CD4-positive, alpha-beta T cell treated with Interferon gamma for 1 hour (primary cell): Measurements from ENCODE around the gene CCDC9B.
A peak's percentile ranks its signal among the peaks of the same experiment; 100 is the strongest.

Experiments used
- DNase-seq: peaks from one replicate; pipeline ENCODE4 v3.0.0-alpha.2; 2020

The CCDC9B gene

DNA sequence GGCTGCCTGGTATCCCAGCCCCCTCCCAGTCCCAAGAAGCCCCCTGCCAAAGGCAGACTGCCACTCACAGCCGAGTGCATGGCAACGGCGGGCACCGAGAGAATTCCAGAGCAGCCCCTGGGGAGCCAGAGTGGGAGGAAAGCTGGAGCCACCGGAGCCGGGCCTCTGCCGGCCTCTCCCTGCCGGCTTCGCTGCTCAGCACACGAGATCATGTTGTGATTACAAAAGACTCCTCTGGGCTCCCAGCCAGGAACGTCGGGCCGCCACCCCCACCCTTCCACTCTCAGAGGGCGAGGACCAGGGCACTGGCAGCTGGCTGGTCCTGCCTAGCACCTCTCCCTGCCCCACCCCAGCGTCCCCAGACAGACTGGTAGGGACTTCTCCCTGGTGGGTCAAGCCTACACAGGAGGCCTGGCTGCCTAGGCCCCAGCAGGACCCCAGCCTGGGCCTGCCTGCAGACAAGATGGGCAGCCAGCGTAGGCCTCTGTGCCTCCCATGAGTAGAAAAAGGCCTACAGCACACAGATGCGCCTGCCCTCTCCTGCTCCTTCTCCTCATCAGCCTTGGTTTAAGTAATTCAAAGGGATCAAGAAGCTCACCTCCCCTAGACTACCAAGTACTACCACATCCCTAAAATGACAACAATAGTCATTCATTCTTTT lies at the start of gene CCDC9B:
TSS of gene CCDC9B (minus strand) at position 200 of the 661 bp plus-strand sequence. CDS start at position 80, 120 bp downstream.
- no peak for DNase-seq

DNA sequence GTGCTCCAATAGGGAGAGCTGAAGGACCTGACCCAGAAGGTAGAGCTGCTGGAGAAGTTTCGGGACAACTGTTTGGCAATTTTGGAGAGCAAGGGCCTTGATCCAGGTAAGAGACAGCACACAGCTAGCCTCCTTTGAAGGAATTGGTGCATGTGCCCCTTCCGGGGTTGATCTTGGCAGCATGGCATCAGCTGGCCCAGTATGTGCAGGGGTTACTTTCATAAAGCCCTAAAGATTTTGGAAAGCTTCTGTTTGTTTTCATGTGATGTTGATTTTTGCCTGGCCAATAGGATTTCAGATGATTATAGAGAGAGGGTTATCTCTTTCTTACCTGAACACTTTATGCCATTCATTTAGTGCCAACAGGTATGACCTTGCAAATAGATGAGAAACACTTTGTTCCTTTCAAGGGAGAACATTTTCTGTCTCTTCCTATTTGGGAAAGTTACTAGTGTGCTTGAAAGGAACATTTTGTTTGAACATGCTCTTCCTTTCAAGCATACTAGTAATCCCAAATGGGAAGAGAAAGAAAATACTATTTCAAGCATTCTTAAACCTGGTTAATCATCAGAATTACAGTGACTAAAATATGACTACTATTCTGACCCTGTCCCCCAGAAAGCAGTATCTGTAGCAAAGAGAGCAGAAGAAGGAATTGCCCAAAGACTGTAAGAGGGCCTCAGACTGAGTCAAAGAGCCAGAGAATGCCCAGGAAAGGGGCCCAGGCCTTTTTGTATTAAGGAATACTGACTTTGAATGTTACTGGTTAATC lies 49.3 kb upstream of the CCDC9B start:
- no peak for DNase-seq

DNA sequence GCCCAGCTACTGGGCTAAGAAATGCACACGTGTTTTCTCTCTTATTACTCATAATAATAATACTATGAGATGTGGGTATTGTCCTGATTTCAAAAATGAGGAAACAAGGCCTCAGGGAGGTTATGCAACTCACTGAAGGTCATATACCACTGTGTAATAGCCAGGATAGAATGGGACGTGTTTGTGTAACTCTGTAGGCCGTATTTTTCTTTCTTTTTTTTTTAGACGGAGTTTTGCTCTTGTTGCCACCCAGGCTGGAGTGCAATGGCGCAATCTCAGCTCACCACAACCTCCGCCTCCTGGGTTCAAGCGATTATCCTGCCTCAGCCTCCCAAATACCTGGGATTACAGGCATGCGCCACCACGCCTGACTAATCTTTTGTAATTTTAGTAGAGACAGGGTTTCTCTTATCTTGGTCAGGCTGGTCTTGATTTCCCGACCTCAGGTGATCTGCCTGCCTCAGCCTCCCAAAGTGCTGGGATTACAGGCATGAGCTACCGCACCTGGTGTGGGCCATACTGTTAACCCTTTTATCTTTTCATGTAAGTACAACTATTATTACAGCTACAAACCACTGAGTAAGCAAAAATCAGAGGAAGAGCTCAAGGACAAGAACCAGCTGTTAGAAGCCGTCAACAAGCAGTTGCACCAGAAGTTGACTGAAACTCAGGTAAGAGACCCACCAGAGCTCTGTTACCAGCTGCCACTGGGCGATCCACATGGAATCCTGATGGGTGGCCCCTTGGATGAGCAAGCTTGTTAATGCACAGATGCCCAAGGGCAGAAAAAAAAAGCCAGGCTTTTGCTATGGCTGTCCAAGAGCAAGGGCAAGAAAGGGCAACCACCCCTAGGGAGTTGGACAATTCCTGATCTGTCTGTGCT lies 48.4 kb upstream of the CCDC9B start:
- DNase-seq, result peak; percentile 25

DNA sequence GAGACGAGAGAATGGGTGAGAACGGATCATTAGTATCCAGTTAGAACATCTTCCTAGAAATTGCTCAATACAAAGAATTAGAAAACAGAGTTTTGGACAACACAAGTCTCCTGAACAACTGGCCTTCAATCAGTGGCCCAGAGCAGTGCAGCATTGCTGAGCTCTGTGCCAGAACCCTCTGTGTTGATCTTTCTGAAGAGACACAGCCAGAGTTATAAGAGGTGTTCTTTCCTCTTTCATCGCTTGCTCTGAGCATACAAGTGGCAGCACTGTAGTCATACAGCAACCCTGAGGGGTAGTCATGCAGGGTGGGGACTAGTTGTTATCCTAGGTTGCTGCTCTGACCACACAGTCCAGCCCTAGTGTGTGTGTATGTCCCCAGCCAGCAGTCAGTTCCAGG lies 45.7 kb upstream of the CCDC9B start:
- DNase-seq, result no peak

DNA sequence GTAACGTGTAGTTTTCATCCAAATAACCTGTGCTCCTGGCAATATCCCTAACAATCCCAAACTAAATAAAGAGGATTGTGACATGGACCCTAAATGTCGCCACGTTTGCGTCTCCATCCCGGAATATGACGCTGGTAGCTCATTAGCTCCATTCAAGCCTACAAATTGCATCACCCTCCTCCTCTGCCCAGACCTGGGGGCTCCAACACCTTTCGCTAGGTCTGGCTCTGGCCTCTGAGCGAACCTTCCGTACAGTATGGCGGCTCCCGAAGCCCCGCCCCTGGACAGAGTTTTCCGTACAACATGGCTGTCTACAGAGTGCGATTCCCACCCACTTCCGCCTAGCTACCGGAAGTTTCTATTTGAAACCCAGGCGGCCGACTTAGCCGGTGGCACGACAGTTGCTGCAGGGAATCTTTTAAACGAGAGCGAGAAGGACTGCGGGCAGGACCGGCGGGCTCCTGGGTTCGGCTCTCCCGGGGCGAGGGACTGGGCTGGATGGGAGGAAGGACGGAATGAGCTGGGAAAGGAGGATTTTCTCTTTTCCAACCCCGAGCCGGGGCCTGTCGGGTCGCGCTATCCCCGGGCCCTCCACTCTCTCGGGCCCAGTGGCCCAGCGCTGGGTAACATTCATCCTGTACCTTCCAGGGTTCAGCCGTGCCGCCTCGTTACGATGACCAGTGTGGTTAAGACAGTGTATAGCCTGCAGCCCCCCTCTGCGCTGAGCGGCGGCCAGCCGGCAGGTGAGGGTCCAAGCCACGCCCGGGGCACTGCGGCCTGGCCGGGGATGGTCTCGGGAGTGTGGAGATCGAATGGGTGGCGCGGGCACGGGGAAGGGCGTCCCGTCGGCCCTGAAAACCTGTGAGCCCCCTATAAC lies 42.1 kb upstream of the CCDC9B start, which contains the start of gene KNSTRN:
TSS of gene KNSTRN (plus strand) at position 142 of the 877 bp plus-strand sequence. CDS start at position 257, 115 bp downstream.
- DNase-seq, result peak; percentile 91

DNA sequence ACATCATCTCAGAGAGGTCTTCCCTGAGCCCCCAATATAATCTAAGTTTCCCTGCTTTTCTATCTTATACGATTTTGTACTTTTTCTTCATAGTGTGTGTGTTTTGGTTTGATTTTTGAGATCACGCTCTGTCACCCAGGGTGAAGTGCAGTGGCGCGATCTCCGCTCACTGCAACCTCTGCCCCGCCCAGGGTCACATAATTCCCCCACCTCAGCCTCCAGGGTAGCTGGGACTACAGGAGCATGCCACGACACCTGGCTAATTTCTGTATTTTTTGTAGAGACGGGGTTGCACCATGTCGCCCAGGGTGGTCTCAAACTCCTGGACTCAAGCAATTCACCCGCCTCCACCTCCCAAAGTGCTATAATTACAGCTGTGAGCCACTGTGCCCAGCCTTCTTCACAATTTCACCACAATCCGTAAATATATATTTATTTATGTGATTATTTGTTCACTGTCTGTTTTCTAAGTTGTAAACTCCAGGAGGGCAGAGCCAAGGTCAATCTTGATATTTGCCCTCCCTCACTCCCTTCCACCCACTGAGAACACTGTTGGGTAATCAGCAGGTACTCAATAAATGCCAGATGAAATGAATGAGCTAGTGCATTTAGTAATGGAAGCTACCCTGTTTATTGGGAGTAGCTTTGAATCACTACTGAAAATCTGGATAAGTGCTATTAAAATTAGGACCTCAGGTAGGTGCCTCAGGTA lies 41.2 kb upstream of the CCDC9B start:
- no peak for DNase-seq

DNA sequence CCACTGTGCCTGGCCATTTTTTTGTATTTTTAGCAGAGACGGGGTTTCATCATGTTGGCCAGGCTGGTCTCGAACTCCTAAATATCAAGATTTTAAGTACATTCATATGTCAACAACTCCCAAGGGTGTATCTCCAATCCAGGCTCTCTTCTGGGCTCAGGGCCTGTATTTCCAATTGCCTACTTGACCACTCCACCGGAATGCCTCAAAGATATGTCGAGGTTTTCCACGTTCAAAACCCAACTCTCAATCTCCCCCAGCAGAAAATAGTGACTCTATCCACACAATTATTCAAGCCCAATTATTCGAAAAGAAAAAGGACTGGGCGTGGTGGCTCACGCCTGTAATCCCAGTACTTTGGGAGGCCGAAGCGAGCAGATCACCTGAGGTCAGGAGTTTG lies 39.9 kb upstream of the CCDC9B start:
- DNase-seq, result no peak

DNA sequence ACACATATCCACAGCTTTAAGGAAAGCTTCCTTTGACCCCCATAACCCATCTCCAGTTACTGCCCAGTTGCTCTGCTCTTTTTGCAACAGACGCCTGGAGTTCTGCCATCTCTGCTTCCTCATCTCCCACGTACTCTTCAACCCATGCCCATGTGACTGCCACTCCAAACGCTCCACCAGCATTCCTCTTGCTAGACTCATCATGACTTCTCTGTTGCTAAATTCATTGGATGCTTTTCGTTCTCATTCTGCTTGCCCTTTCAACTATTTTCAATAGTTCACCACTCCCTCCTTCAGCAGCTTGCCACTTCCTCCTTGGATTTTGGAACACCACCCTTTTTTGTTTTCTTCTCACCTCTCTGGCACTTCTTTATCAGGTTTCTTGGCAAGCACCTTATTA lies 39.1 kb upstream of the CCDC9B start:
- DNase-seq, result no peak

DNA sequence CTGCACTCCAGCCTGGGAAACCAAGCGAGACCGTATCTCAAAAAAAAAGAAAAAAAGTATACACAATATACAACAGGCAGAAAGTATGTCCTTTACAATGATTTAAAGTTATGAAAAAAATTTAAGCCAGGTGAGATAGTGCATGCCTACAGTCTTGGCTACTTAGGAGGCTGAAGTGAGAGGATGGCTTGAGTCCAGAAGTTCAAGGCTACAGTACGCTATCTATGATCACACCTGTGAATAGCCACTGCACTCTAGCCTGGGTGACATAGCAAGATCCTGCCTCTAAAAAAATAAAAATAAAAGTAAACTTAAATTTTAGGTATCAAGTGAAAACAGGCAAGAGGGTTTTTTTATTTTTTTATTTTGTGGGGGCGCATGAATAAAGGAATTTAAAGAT lies 38.6 kb upstream of the CCDC9B start:
- DNase-seq, result no peak

DNA sequence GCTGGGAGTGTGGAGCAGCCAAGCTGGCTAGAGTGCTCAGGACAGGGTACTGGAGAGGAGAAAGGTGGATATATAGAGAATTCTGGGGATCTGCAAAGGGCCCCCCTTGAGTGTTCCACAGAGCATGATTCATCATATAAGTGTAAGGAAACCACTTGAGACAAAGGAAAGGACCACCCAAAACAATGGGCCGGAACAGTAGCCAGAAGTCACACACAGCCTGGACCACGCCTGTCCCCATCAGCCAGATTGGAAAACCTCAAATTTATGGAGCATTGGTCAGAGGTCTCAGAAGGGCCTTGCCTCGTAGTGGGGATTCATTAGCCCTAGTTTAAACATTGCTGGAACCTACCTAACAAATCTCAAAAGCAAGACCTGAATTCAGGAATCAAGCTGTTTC lies 36.9 kb upstream of the CCDC9B start:
- no peak for DNase-seq

DNA sequence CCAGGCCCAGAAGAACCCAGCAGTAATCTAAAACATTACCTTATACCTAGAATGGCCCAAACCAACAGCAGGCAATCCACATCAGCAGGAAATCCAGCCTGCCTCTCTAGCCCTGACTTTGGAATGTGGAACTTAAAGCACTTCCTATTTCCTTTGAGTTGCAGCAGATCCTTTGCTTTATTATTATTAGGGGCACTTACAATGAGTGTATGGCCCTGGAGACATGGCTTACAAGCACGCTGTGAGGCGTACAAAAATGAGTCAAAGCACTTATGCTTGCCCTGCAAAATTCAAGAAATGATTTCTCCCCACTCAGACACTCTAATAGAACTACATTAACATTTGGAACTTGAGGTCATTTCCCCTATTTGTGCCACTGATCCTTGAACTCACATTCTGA lies 32.2 kb upstream of the CCDC9B start:
- DNase-seq, result no peak

DNA sequence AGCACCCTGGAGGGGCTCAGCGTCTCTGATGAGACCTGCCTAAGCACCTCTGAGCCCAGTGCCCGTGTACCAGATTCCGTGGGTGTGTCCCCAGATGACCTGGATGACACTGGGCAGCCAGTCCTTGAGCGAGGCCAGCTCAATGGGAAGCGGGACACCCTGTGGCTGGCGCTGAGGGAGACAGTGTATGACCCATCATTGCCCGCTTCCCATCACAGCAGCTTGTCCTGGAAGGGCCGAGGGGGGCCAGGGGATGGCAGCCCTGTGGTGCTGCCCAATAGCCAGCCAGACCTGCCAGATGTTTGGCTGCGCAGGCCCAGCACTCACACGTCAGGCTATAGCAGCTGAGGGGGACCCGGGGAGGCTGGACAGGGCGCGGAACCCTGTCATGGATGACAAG lies 29.2 kb upstream of the CCDC9B start:
- DNase-seq, result no peak

DNA sequence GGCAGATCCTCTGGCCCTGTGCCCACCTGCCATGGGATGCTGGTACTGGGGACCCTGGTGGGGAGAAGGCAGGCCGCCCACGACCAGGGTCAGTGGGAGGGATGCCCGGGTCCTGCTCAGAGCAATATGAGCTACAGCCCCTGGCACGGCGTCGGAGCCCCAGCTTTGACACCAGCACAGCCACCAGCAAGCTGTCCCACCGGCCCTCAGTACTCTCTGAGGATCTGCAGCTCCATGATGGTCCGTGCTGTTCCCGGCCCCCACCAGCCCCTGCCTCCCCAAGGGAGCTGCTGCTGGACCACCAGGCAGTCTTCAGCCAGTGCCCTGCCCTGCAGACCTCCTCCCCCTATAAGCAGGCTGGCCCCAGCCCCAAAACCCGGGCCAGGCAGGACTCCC lies 28.7 kb upstream of the CCDC9B start:
- no peak for DNase-seq

DNA sequence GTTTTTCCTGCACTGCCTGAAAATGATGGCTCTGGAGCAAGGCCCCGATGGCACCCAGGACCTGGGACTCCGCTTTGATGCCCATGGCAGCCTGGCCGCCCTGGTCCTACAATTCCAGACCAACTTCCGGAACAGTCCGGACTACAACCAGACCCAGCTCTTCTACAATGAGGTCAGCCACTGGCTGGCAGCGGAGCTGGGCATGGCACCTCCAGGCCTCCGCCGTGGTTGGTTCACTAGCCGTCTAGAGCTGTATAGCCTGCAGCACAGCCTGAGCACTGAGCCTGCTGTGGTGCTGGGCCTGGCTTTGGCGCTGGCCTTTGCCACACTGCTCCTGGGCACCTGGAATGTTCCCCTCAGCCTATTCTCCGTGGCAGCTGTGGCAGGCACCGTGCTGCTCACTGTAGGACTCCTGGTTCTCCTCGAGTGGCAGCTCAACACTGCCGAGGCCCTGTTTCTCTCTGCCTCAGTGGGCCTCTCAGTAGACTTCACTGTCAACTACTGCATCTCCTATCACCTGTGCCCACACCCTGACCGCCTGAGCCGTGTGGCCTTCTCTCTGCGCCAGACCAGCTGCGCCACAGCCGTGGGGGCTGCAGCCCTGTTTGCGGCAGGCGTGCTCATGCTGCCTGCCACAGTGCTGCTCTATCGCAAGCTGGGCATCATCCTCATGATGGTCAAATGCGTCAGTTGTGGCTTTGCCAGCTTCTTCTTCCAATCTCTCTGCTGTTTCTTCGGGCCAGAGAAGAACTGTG lies 28.2 kb upstream of the CCDC9B start:
- no peak for DNase-seq

DNA sequence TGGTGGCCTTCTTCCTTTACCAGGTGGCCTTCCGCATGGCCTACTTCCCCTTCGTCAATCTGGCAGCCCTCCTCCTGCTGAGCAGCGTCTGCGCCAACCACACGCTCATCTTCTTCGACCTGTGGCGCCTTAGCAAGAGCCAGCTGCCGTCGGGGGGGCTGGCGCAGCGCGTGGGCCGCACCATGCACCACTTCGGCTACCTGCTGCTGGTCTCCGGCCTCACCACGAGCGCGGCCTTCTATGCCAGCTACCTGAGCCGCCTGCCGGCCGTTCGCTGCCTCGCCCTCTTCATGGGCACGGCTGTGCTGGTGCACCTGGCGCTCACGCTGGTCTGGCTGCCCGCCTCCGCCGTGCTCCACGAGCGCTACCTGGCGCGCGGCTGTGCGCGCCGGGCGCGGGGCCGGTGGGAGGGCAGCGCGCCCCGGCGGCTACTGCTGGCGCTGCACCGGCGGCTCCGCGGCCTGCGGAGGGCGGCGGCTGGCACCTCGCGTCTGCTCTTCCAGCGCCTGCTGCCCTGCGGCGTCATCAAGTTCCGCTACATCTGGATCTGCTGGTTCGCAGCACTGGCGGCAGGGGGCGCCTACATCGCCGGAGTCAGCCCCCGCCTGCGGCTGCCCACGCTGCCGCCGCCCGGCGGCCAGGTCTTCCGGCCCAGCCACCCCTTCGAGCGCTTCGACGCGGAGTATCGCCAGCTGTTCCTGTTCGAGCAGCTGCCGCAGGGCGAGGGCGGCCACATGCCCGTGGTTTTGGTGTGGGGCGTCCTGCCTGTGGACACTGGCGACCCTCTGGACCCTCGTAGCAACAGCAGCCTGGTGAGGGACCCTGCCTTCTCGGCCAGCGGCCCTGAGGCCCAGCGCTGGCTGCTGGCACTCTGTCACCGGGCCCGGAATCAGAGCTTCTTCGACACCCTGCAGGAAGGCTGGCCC lies 27.2 kb upstream of the CCDC9B start:
- peak; percentile 93 for DNase-seq

DNA sequence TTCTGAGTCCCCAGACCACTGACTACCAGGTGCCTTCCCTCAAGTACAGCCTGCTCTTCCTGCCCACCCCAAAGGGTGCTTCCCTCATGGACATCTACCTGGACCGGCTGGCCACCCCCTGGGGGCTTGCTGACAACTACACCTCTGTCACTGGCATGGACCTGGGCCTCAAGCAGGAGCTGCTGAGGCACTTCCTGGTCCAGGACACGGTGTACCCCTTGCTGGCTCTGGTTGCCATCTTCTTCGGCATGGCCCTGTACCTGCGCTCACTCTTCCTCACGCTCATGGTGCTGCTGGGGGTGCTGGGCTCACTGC lies 26.6 kb upstream of the CCDC9B start:
- no peak for DNase-seq

DNA sequence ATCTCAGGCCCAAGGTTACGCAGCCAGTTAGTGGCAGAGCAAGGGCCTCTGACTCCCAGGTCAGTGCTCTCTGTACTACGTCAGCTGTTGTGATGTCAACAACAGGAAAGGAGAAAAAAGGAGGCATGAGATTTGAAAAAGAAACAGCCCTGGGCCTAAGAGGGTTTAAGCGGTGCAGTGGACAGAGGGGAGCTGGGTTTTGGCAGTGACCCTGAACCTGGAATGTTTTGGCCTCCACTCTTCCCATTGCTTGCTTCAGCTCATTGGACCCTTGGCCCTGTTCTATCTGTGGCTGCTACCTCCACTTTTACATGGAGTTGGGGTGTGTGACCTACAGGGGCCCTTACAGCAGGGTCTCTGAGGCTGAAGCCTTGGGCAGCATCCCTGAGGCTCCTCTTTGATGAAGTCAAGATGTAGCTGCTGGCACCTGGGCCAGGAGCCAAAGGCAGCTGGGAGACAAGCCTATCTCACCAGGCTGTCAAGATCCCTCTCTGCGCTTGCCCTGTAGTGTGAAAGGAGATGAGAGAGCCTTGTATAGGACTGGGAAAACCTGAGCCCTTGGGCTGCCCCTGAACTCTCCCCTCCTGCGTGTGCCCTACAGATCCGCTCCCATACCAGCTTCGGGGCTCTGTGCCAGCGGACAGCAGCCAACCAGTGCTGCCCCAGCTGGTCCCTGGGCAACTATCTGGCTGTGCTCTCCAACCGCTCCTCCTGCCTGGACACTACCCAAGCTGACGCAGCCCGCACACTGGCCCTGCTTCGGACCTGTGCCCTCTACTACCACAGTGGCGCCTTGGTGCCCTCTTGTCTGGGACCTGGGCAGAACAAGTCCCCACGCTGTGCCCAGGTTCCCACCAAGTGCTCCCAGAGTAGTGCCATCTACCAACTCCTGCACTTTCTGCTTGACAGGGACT lies 26.0 kb upstream of the CCDC9B start:
- no peak for DNase-seq

DNA sequence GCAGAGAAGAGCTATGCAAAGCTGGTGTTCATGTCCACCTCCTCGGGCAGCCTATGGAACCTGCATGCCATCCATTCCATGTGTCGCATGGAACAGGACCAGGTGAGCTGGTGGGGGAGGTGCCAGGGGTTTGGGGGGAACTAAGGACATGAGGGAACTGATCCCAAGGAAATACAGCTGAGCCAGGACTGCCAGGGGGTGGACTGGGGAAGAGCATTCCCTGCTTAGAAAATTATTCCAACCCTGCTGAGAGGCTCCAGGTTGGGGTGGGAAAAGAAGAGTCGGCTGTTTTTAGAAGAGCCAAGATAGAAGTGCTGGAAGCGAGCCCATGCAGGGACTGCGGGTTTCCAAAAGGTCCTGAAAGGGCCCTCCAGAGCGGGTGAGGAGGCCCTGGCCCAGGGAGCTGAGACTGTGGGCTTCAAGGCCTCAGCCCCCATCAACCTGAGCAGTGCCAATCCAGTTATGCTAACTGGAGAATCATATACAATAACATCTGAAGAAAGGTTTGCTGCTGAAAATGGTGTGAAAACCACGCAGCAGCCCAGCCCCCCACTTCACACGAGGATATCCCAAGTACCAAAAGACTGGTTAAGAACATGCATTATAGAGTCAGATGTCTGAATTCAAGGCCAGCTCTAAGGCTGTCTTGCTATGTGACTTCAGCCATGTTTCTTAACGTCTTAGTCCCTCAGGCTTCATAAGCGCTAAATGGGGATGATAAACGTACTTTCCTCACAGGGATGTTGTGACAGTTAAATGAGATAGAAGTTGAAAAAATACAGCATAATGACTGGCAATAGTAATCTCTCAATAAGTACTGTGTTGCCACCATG lies 25.1 kb upstream of the CCDC9B start:
- no peak for DNase-seq
